ENCODE results near the gene NHEJ1.

DNA sequence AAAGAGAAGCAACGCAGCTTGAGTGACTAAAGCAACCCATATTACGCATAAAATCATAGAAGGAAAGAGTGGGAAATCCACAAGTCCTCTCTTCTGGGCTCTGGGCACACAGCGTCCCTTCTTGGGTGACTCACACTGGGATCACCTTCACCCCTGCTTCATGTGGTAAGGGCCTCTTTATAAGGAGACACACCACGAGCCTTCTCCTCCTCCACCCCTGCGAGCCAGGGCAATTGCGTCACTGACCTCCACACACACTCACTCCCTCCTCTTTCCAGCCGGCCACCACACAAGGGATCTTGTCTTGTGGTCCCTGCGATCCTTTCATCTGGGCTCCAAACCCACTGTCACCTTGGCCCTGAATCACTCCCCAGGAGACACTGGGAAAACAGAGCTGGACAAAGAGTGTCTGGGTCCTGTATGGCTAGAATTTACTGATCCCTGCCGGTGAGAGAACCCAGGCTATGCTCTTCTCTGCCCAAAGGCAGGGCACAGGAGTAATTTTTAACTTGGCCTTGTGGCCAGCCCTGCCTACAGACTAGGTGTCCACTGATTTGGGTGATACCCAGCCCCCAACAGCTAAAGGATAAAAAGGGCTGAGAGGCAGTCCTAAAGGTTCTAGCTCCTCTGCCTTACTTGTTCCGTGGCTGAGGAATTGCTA is 35.3 kb downstream of the NHEJ1 start:
- TF ChIP-seq POLR2A (IDR thresholded peaks at IDR 0.05) = no peak
- TF ChIP-seq, protein P1, sequence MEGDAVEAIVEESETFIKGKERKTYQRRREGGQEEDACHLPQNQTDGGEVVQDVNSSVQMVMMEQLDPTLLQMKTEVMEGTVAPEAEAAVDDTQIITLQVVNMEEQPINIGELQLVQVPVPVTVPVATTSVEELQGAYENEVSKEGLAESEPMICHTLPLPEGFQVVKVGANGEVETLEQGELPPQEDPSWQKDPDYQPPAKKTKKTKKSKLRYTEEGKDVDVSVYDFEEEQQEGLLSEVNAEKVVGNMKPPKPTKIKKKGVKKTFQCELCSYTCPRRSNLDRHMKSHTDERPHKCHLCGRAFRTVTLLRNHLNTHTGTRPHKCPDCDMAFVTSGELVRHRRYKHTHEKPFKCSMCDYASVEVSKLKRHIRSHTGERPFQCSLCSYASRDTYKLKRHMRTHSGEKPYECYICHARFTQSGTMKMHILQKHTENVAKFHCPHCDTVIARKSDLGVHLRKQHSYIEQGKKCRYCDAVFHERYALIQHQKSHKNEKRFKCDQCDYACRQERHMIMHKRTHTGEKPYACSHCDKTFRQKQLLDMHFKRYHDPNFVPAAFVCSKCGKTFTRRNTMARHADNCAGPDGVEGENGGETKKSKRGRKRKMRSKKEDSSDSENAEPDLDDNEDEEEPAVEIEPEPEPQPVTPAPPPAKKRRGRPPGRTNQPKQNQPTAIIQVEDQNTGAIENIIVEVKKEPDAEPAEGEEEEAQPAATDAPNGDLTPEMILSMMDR (IDR thresholded peaks at IDR 0.05) = no peak

All from heart left ventricle (tissue), 13 donors.